GM18499 (cell line): ENCODE data around the gene FBXO39.
"Not testable (repeated sequence)": the region's sequence is repeated elsewhere in the genome, so short reads cannot be mapped to it uniquely, and the experiment has no call there.

Experiments used
- ATAC-seq: cut with Tn5 transposase; IDR thresholded peaks from one replicate; pipeline ENCODE4 v1.9.1; 2021; ENCODE audit warnings: moderate number of reproducible peaks; ENCODE audit not compliant: insufficient read depth, unreplicated experiment

FBXO39 gene

DNA sequence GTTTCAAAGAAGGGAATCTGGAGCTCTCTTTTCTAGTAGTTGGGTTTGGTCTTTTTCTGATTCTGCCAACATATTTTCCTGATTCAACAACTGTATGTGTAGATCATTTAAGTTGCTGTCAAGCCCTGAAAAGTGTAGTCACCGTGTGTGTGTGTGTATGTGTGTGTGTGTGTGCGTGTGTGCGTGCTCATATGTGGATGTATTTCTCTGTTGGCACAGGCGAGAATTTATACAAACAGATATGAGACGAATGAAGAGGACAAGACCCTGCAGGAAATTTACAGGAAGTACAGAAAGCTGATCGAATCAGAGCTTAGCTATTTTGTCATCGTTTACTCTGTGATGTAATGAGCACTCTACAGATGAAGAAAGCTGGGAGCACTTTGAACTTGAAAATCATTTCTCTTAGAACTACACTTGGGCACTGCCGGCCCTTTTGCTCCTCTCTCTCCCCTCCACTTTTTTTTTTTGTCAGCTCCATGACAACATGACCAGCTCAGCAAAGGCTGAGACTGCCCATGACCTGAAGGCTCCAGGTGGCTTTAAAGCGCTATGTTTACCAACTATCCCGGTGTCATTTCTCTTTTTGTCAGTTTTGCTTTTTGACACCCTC, 11.2 kb downstream of the FBXO39 start:
- ATAC-seq, result no peak

DNA sequence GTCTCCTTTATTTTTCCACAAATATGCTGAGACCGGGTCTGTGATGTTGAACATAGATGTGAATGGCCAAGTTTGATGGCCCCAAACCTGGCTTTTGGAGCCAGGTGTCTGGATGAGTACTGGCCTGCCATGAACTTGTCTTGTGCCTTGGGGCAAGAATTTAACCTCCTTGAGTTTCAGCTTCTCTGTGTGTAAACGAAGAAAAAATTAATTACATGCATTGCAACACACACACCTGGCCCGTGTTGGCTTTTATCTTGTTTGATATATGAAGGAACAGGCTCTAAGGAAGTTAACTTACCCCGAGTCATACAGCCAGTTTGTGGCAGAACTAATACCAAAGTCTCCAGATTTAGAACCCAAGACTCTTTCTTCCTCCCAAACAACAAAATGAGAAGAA, 13.1 kb downstream of the FBXO39 start:
- no peak for ATAC-seq

DNA sequence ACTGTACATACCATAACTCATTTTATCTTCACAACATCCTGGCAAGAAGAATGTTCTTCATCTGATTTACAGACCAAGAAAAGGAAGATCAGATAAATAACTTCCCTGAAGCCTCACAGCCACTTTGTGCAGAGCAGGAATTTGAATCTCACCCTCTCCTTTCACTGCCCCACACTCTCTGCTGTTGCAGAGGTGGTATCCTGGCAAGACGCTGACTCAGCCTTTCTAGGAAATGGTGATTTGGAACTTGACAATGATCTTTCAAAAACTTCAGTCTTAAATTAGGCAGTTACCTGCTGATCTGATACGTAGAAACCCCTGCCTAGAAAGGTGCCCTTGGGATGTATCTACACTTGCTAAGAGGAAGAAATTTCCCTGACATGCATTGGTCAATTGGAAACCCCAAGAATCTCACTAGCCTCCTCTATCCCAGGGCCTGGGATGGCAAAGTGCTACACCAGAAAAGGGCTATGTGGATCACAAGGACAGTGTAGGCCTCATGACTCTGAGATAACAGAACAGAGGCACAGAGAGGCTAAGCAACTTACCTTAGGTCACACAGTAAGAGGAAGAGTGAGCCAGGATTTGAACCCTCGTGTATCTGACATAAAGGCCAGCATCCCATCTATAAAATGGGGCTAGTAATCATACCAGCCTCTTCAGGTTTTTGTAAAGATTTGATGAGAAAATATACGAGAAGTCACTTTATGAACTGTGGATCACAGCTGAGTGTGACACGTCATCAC, 17.9 kb downstream of the FBXO39 start:
- ATAC-seq, result no peak

DNA sequence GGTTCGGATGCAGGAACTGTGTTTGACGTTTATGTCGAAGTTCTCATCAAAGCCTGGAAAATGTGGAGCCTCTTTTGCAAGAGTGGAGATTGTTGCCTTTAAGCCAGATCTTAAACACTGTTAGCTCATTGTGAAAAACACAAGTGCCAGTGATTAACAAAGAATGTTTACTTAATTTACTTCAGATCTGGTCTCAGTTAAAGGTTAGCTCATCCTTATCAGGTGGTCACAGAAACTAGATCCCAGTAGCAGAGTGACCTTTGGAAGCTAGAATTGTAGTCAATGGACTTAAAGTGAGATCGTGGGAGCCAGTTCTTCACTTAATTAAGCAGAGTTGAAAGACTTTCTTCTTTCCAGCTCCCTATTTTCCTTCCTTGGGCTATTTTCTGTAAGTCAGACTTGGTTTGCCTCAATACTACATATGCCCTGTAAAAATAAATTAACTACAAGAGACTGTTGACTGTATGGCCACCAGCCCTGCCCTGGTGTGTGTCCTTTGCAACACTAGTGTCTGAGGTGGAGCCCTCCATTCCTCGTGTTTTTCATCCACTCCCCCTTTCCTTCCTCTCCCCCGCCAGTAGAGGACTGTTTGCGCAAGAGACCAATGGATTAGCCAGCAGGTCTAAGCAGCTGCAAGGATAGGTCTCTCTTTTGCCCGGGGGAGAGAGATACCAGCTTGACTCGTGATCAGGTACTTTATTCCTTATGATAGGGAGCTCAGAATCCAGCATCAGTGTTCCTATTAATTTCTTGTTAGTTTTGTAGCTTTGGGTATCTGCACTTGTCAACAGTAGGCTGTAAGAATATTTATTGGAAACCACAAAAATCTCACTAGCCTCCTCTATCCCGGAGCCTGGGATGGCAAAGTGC, 20.2 kb downstream of the FBXO39 start:
- ATAC-seq, result no peak

DNA sequence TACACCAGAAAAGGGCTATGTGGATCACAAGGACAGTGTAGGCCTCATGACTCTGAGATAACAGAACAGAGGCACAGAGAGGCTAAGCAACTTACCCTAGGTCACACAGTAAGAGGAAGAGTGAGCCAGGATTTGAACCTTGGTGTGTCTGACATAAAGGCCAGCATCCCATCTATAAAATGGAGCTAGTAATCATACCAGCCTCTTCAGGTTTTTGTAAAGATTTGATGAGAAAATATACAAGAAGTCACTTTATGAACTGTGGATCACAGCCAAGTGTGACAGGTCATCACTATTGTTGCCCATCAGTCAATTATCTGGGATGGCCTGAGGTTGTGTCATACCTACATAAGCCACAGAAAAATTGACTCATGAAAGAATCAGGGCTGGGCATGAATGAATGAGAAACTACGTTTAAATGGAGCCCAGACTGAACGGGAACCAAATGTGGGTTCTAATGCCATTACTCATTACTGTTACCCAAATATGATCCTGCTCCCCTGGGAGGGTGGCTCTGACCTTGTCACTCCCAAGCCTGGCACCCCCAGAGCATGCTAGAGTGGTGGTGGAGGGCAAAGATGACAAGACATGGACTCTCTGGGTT, 21.0 kb downstream of the FBXO39 start:
- no peak for ATAC-seq

DNA sequence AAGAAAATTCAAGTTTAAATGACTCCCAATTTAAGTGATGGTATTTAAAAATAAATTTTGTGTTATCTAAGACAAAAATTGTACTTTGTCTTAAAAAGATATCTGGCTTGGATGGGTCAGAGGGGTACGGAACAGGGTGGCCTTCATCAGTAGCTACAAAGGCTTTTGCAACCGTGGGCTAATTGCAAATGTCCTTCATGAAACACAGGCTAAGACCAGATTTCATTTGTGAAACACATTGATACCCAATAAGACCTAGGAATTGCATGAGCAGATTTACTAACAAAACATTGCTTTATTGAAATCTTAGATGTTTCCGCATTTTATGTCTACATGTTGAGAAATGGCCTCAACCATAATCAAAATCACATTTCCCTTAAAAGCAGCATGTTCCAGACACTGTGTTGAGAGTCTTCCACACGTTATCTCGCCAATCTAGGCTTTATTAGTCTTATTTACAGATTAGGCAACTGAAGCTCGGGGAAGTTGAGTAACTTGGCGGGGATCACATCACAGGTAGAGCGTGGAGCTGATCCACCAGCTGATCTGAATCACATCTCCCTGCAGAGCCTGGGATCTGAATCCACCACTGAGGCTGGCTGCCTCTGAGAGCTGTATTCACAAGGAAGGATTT, 21.8 kb downstream of the FBXO39 start:
- no peak for ATAC-seq

DNA sequence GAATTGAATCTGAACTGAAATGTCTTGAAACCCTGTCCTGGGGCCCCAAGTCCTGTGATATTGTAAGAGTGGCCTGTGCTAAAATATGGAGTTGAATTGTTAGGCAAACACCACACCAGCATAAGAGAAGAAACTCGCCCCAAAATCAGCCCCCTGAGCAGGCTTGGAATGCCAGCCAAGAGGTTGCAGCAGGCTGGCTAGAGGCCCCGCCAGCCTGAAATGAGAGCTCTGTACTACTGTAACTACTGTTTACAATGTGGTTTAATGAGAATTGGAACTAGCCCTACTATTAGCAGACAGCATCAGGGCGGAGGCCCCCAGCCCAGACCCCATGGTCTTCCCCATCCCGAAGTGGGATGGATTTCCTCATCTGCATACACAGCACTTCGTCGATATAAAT, 23.7 kb downstream of the FBXO39 start:
- no peak for ATAC-seq

DNA sequence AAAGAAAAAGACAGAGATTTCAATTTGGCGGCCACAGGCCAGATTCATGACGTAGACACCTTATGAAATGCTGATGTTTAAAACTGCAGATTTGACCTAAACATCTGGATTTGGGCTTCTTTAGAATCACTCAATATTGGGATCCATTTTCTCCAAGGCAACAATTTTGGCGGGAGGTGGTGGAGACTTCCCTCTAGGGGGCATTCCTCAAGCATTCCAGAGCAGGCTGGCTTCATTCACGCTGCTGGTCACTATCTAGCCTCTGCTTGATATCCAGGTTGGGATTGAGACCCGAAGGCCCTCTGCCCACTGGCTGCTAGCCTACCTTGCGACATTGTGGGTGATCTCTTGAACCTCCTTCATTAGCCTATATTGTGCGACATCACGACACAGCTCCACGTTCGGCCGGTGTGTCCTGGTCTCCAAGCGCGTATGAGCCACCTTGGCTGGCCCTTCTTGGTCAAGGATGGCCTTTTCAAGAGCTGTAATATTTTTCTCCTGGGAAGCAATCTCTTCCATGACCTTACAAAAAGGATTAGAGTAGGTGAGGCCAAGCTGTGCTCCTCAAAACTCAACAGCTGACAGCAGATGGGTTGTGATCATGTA, 24.5 kb downstream of the FBXO39 start:
- no peak for ATAC-seq

DNA sequence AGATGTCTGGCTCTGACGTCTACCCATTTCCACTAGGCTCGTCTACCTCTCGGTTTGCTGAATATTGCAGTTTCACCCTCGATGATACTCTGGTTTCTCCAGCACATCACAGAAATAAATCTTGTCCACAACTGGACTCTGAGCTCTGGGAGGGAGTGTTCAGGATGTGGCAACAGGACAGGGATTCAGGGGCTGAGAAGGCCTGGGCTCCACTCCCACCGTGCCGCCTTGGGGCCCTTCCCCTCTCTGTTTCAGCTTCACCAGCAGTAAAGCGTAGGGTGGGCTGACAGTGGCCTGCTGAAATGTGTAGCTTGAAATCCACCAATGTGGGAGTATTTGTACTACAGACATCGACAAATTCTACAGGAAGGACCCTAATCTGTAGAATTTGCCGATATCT, 35.5 kb downstream of the FBXO39 start:
- ATAC-seq, result no peak

DNA sequence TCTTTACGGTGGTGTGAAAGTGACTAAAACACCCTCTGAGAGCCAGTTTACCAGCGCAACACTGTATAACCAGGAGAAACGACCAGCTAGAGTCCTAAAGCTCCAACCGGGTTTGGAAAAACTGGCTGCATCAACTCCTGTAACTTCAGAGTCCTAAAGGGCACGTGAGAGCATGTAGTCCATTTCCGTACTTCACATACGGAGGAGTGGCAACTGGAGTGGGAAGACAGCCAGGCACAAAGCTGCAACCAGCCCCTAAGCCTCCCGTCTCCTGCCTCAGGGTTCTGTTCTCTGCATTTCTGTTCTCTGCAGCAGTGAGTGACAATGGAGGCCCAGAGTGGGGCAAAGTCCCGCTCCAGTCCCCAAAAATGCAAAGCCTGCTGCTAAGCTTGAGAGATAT, 36.3 kb downstream of the FBXO39 start:
- ATAC-seq, result no peak

DNA sequence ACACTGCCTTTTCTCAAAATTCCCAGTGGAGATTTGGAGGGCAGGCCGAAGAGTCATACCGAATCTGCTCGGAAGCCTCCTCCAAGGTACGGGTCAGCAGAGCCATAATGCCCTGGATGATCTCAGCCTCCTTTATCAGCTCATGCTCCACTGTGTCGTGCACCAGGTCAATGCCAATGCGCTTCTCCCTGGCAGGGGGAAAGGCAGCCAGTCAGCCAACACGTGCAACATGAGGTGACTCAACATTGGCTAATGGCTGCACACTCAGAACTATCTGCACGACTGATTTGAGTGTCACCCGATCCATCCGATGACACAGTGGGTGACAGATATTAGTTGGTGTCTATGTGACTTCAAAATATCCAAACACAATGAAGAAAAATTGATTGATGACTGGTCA, 39.8 kb downstream of the FBXO39 start:
- ATAC-seq, result no peak

DNA sequence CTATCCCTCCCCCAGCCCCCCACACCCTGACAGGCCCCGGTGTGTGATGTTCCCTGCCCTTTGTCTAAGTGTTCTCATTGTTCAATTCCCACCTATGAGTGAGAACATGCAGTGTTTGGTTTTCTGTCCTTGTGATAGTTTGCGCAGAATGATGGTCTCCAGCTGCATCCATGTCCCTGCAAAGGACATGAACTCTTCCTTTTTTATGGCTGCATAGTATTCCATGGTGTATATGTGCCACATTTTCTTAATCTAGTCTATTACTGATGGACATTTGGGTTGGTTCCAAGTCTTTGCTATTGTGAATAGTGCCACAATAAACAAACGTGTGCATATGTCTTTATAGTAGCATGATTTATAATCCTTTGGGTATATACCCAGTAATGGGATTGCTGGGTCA, 40.4 kb downstream of the FBXO39 start:
- ATAC-seq, result not testable (repeated sequence)

DNA sequence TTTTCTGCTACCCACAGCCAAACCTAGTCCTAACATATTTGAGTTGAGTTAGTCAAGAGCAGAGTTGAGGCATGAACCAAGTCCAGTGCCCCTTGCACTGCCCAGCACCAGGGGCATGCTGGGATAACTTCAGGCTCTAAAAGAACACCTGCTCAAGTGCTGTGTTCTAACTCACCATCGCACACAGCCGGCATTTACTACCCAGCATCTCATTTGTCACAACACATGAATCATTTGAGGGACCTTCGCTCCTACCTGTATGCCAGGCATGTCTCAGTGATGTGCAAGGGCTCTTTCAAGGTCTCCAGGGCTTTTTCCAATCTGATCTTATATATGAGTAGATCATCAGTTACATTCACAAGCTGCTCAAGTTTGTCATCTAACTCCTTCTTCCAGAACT, 42.9 kb downstream of the FBXO39 start:
- no peak for ATAC-seq

DNA sequence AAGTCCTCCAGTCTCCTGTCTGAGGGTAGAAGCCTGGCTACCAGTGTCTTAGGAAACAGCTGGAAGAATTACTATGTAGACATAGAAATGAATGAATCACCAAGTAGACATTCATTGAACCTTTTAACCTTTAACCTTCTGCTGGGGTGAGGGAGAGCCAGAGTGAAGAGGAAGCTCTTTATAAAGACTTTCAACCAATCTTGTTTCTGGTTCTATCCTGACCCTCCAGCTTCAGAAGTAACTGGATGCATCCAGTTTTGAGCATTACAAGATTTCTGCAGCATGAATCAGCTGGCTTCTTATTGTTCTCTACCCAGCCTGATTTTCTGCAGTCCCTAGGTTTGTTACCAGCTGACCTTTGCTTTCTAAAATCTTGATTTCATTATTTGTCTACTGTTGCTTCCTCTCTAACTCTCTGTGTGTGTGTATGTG, 47.0 kb downstream of the FBXO39 start:
- no peak for ATAC-seq

DNA sequence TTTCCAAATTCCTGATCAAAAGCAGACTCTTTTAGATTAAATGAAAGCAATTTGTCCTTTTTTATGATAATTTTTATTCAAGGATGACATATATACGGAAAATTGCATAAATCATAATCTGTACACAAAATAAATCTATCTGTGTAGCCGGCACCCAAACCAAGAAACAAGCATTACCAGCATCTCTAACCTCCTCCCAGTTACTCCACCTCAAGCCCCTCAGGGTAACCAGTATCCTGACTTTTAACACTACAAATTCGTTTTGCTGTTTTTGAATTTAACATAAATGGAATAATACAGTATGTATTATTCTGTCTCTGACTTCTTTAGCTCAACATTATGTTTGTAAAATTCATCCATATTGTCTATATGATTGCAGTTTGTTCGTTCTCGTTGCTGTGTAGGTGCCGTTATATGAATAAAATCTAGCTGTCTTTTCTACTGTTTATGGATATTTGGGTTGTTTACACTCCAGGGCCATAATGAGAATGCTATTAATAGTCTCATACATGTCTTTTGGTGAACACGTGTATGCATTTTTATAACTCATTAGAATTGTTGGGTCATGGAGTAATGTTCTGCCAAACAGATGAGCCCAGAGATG, 54.5 kb downstream of the FBXO39 start:
- ATAC-seq, result no peak

DNA sequence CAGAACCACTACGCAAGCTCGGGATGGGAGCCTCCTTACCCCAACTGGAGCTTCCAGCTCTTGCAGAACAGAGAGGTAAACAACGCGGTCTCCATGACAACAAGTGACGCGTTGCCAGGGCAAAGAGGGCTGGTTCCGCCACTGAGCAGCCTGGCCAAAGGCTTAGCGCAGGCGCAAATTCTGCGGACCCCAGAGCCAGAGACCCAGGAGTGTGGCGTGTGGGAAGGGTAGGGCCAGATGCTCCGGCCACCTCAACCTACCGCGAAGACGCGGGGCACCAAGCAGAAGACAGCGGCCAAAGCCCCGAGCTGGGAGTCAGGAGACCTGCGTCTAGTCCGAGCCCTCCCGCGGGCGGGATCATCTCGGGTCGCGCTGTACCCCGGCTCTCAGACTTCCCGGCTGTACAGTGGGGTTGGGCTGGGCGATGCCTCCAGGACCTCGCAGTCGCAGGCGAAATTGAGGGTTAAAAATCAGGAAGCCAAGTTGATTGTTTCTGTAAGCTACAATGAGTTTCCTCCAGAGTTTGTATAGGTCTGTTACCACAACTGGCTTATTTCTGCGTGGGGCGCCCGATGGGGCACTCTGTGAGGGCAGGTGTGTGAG, 55.7 kb downstream of the FBXO39 start, which contains the start of gene TEKT1:
TEKT1 (minus strand) TSS at position 69 of the 603 bp plus-strand sequence. CDS start 1,353 bp downstream, outside the sequence.
- no peak for ATAC-seq
